IMR-90 (cell line): ENCODE results near the gene GGTA1. TPM values are rescaled to one million over a fixed set of nuclear protein-coding genes. Genes with fewer than 3 reads are reported as not detected.
"Not testable (repeated sequence)": the region's sequence is repeated elsewhere in the genome, so short reads cannot be mapped to it uniquely, and the experiment has no call there.

ENCODE experiments used
- ATAC-seq: fragments of 200-7000 bp; cut with Tn5 transposase; 2 replicates; pipeline ENCODE4 v1.9.1; 2020; ENCODE audit warnings: low read depth, mild to moderate bottlenecking, moderate library complexity
- BruUV-seq: library from RNA; stranded (reverse); fragments of 400-500 nt; replicated peaks from 2 replicates; lab custom pipeline; 2021; lab: Mats Ljungman, UMichigan
- CTCF ChIA-PET: fragments of 300-600 bp; formaldehyde crosslinking; extraction: SDS; loops from one replicate; lab custom pipeline; 2021; ENCODE audit warnings: antibody characterized with exemption; lab: Yijun Ruan, JAX
- POLR2A ChIA-PET: fragments of 300-600 bp; sonication (Branson Sonifier 250); formaldehyde crosslinking; loops from one replicate; lab custom pipeline; 2022; ENCODE audit warnings: antibody characterized with exemption; ENCODE audit not compliant: unreplicated experiment; lab: Charles Lee
- DNase-seq: peaks from one replicate; pipeline ENCODE4 v3.0.0; 2013
- H2AFZ ChIP-seq: replicated peaks from 2 replicates; pipeline ENCODE3; 2013; ENCODE audit warnings: low read length, mild to moderate bottlenecking; ENCODE audit not compliant: poor library complexity
- H2AK5ac ChIP-seq: 2 replicates; pipeline ENCODE4 v1.6.1; 2013; ENCODE audit warnings: low read depth, low read length, inconsistent platforms
- H2AK9ac ChIP-seq: replicated peaks from 2 replicates; pipeline ENCODE3; 2013; ENCODE audit warnings: mild to moderate bottlenecking, low read depth, low read length, moderate library complexity; ENCODE audit not compliant: poor library complexity
- H2BK120ac ChIP-seq: 2 replicates; pipeline ENCODE4 v1.6.1; 2013; ENCODE audit warnings: low read depth, low read length, inconsistent platforms
- H2BK15ac ChIP-seq: 3 replicates; pipeline ENCODE4 v1.6.1; 2013; ENCODE audit warnings: low read depth, low read length, inconsistent platforms
- H2BK20ac ChIP-seq: 2 replicates; pipeline ENCODE4 v1.6.1; 2013; ENCODE audit warnings: low read depth, mild to moderate bottlenecking, inconsistent platforms, low read length, moderate library complexity
- H2BK5ac ChIP-seq: 2 replicates; pipeline ENCODE4 v1.6.1; 2013; ENCODE audit warnings: mild to moderate bottlenecking, low read depth, low read length, inconsistent platforms; ENCODE audit not compliant: poor library complexity, severe bottlenecking
- H3K14ac ChIP-seq: replicated peaks from 2 replicates; pipeline ENCODE4 v1.6.1; 2013; ENCODE audit warnings: low read depth, low read length, inconsistent platforms
- H3K18ac ChIP-seq: 2 replicates; pipeline ENCODE4 v1.6.1; 2013; ENCODE audit warnings: low read depth, low read length, control low read depth
- H3K23ac ChIP-seq: 2 replicates; pipeline ENCODE4 v1.6.1; 2013; ENCODE audit warnings: low read depth, low read length, inconsistent platforms
- H3K27ac ChIP-seq: 2 replicates; pipeline ENCODE4 v1.5.1; 2013; ENCODE audit warnings: mild to moderate bottlenecking, control low read depth, low read length; ENCODE audit not compliant: insufficient read depth
- H3K27me3 ChIP-seq: 2 replicates; pipeline ENCODE4 v1.6.1; 2013; ENCODE audit warnings: low read length; ENCODE audit not compliant: control insufficient read depth, insufficient read depth
- H3K36me3 ChIP-seq: 2 replicates; pipeline ENCODE4 v1.6.1; 2013; ENCODE audit warnings: low read length, mixed read lengths; ENCODE audit not compliant: control insufficient read depth, insufficient read depth
- H3K4ac ChIP-seq: 2 replicates; pipeline ENCODE4 v1.6.1; 2013; ENCODE audit warnings: low read depth, low read length, inconsistent platforms
- H3K4me1 ChIP-seq: 2 replicates; pipeline ENCODE4 v1.6.1; 2013; ENCODE audit warnings: low read length, mixed read lengths; ENCODE audit not compliant: control insufficient read depth, insufficient read depth
- H3K4me2 ChIP-seq: 2 replicates; pipeline ENCODE4 v1.6.1; 2013; ENCODE audit warnings: low read depth, mild to moderate bottlenecking, control low read depth, low read length, moderate library complexity
- H3K4me3 ChIP-seq: 2 replicates; pipeline ENCODE4 v1.5.1; 2013; ENCODE audit warnings: low read depth, mild to moderate bottlenecking, control low read depth, low read length, moderate library complexity; ENCODE audit not compliant: insufficient read depth
- H3K56ac ChIP-seq: 2 replicates; pipeline ENCODE4 v1.6.1; 2013; ENCODE audit warnings: low read length, inconsistent platforms; ENCODE audit not compliant: insufficient read depth; ENCODE audit errors: extremely low read depth
- H3K79me1 ChIP-seq, 2 experiments: 2 replicates each; pipeline ENCODE4 v1.6.1; 2013; ENCODE audit warnings: low read length in 2 of 2, inconsistent platforms in 1 of 2, low read depth in 1 of 2
- H3K9ac ChIP-seq: 2 replicates; pipeline ENCODE4 v1.6.1; 2013; ENCODE audit warnings: low read depth, low read length, control low read depth
- H3K9me1 ChIP-seq: 2 replicates; pipeline ENCODE4 v1.6.1; 2013; ENCODE audit warnings: low read length, inconsistent platforms; ENCODE audit not compliant: insufficient read depth
- H3K9me3 ChIP-seq: 2 replicates; pipeline ENCODE4 v1.6.1; 2013; ENCODE audit warnings: low read length; ENCODE audit not compliant: control insufficient read depth, insufficient read depth
- H4K20me1 ChIP-seq: 2 replicates; pipeline ENCODE4 v1.6.1; 2013; ENCODE audit warnings: low read length, inconsistent platforms; ENCODE audit not compliant: insufficient read depth
- H4K5ac ChIP-seq: 2 replicates; pipeline ENCODE4 v1.6.1; 2013; ENCODE audit warnings: mild to moderate bottlenecking, low read depth, low read length, control low read depth
- H4K8ac ChIP-seq, 2 experiments: 2 replicates each; pipeline ENCODE4 v1.6.1; 2013; ENCODE audit warnings: low read depth in 2 of 2, low read length in 2 of 2, control low read depth in 1 of 2, inconsistent platforms in 1 of 2
- H4K91ac ChIP-seq: 2 replicates; pipeline ENCODE4 v1.6.1; 2013; ENCODE audit warnings: low read depth, low read length, inconsistent platforms; ENCODE audit not compliant: insufficient read depth
- MAFK ChIP-seq: IDR thresholded peaks from 2 replicates; pipeline ENCODE4 v1.6.1; 2012; ENCODE audit warnings: low read depth, low read length, improper control_type of control experiment
- RCOR1 ChIP-seq: IDR thresholded peaks from 2 replicates; pipeline ENCODE4 v1.6.1; 2012; ENCODE audit warnings: mild to moderate bottlenecking, low read length, improper control_type of control experiment; ENCODE audit not compliant: insufficient replicate concordance
- WGBS, 2 experiments: methylation state at CpG; one replicate each; pipeline versions ENCODE4 v1.1.5 to v1.1.7; 2013; ENCODE audit warnings: missing lambda C conversion rate in 2 of 2; ENCODE audit not compliant: insufficient read length in 1 of 2; ENCODE audit errors: extremely low coverage in 2 of 2; 5-methylcytosine and 5-hydroxymethylcytosine counted together
- dilution Hi-C: fragments of 300-500 bp; cut with HindIII; formaldehyde crosslinking; loops from one replicate; pipeline ENCODE4 v1.14.3; 2018; ENCODE audit warnings: low sequenced_read_pairs; ENCODE audit not compliant: unreplicated experiment
- in situ Hi-C: fragments of 300-500 bp; cut with MboI; formaldehyde crosslinking; loops from 3 replicates; pipeline ENCODE4 v1.14.3; 2019; ENCODE audit warnings: low sequenced_read_pairs, inconsistent platforms, mixed read lengths
- intact Hi-C: fragments of 100-400 bp; cut with micrococcal nuclease; formaldehyde crosslinking; loops from 2 replicates; pipeline ENCODE4 v1.10.0; 2022
- polyA plus RNA-seq, 3 experiments: library from polyadenylated mRNA; depleted of rRNA; stranded (reverse); fragments of >200 nt; gene quantifications; 2 replicates each; pipeline ENCODE4 v1.2.3, GENCODE V29; 2012; ENCODE audit warnings: low replicate concordance in 1 of 3
- total RNA-seq: library from RNA; depleted of rRNA; stranded (reverse); fragments of >200 nt; gene quantifications from 2 replicates; pipeline ENCODE4 v1.2.3, GENCODE V29; 2012

The GGTA1 gene
- total and polyA plus RNA-seq, 2 of the 4 experiments (the other 2 are of a cell fraction), result not detected

GRCh38 chr9:121518634-121519033 is 19.0 kb upstream of the GGTA1 start:
- Histone ChIP-seq H3K79me1 (no peaks in the 10 kb centered on the region), H2BK15ac (no peak overlapping the region), H2AFZ (no peak overlapping the region), H4K91ac (no peak overlapping the region), H2AK9ac (no peak overlapping the region), H3K56ac (no peak overlapping the region), H2BK5ac (no peak overlapping the region), H2BK20ac (no peak overlapping the region), H2AK5ac (no peak overlapping the region), H3K27me3 (peaks cover 31% of the 10 kb centered on the region), H3K23ac (no peak overlapping the region), H3K4me3 (no peak overlapping the region), H3K9ac (no peak overlapping the region), H3K4me1 (no peaks in the 10 kb centered on the region), H4K5ac (no peak overlapping the region), H3K4ac (no peak overlapping the region), H3K14ac (no peak overlapping the region), H2BK120ac (no peak overlapping the region), H3K9me3 (peaks cover 5% of the 10 kb centered on the region), H4K20me1 (no peaks in the 10 kb centered on the region), H3K4me2 (no peak overlapping the region), H3K9me1 (no peaks in the 10 kb centered on the region), H4K8ac (no peak overlapping the region), H3K27ac (no peak overlapping the region), H3K36me3 (no peaks in the 10 kb centered on the region), H3K18ac (no peak overlapping the region)
- CTCF ChIA-PET, result no interaction called here
- POLR2A ChIA-PET, result no interaction called here
- dilution Hi-C loops (no loop called here), in situ Hi-C loops (no loop called here), intact Hi-C loops (no loop called here)
- no peak for ATAC-seq
- BruUV-seq, result no TSS peak
- TF ChIP-seq MAFK (no peak), RCOR1 (no peak)
- no peak for DNase-seq
- WGBS, 2 experiments, result no CpG with 5 or more reads among the region's 2 CpGs

- H2BK120ac ChIP-seq, H3K79me1 ChIP-seq, in situ Hi-C loops, H3K18ac ChIP-seq, H3K4me1 ChIP-seq, H3K9ac ChIP-seq, H4K5ac ChIP-seq, CTCF ChIA-PET, H4K91ac ChIP-seq, H2BK15ac ChIP-seq, BruUV-seq, DNase-seq, H3K36me3 ChIP-seq, H2BK20ac ChIP-seq, H3K9me1 ChIP-seq, H3K56ac ChIP-seq, H2AK9ac ChIP-seq, H4K8ac ChIP-seq, H3K14ac ChIP-seq, H2AK5ac ChIP-seq, H3K4me2 ChIP-seq, dilution Hi-C loops, intact Hi-C loops, POLR2A ChIA-PET, ATAC-seq, H3K9me3 ChIP-seq, H3K27ac ChIP-seq, H3K23ac ChIP-seq, H4K20me1 ChIP-seq, H3K4me3 ChIP-seq, H2AFZ ChIP-seq, H3K4ac ChIP-seq, H2BK5ac ChIP-seq: not testable (repeated sequence)
- 60% methylated on average over 1 of the region's 4 CpGs; no CpG with 5 or more reads in 1 of the 2 experiments for WGBS, 2 experiments
- H3K27me3 ChIP-seq, result peaks cover 19% of the 10 kb centered on the region
Observed at GRCh38 chr9:121513166-121513565, 13.5 kb upstream of the GGTA1 start.
